Measurements from ENCODE around the gene SMURF1. TPM values are rescaled to one million over a fixed set of nuclear protein-coding genes. Genes with fewer than 3 reads are reported as not detected.

The SMURF1 gene
- total and polyA plus RNA-seq, 2 of the 8 experiments (the other 6 are each of a cell fraction or from before 2014, with no cell fraction given), result 9.6 to 24.5 TPM

DNA sequence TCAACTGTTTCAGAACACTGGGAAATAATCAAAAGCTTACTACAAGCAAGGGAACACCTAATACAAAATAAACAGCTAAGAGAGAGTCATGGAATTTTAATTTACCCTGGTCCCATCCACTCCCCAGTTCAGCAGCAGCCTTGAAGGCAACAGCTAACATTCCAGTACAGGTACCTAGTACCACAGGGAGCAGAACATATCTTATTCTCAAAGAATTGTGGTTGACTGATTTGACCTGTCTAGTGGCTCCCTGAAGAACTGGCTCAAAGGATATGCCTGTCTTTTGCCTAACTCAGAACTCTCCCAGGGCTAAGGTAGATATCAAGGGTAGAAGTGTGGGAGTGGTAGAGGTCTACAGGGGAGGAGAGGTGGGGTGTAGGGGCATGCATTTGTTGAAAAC lies 32.3 kb downstream of the SMURF1 start:
- H2BK20ac ChIP-seq (ENCODE audit: low read length), result no peak overlapping the region
- H3K36me3 ChIP-seq (ENCODE audit: control insufficient read depth in 2 of 4, insufficient read depth in 4 of 4, low read length in 3 of 4), result no peaks in the 10 kb centered on the region
- no peak overlapping the region for H3K9ac ChIP-seq (replicated peaks in 1 of 4; ENCODE audit: extremely low read depth in 1 of 4, low read depth in 3 of 4, low read length in 3 of 4)
- H3K23ac ChIP-seq (ENCODE audit: insufficient read length), result no peak overlapping the region
- TF ChIP-seq SAP30 (IDR thresholded peaks at IDR 0.05; ENCODE audit: insufficient read depth, insufficient replicate concordance, low read length) (no peak), TEAD4 (IDR thresholded peaks at IDR 0.05; ENCODE audit: low read depth, low read length) (no peak), CBX5 (IDR thresholded peaks at IDR 0.05; ENCODE audit: low read depth, low read length) (no peak), BCL11A (IDR thresholded peaks at IDR 0.05; ENCODE audit: low read depth in 2 of 2, low read length in 2 of 2) (no peak), TBP (IDR thresholded peaks at IDR 0.05; ENCODE audit: low read depth, low read length) (no peak)
- DNase-seq (ENCODE audit: low read depth in 1 of 2, low spot score in 2 of 2) (no peak), FAIRE-seq (no peak)
- no peaks in the 10 kb centered on the region for H3K27me3 ChIP-seq (replicated peaks in 1 of 4; ENCODE audit: control insufficient read depth in 3 of 4, extremely low read depth in 1 of 4, insufficient read depth in 3 of 4, low read length in 3 of 4)
- no peak overlapping the region for H3K18ac ChIP-seq (ENCODE audit: extremely low read depth, low read length)
- H3K27ac ChIP-seq (ENCODE audit: low read depth, low read length), result no peak overlapping the region
- no peak overlapping the region for H4K8ac ChIP-seq (ENCODE audit: extremely low read depth, insufficient read depth, low read length)
- ChIA-PET CTCF (ENCODE audit: partially characterized antibody) (interaction anchor here (1.3 to 1.6 kb wide), 3 partner anchors 10 to 75 kb away, joined by 3 to 7 read pairs (median 4); no protein-coding TSS in a partner anchor), POLR2A (ENCODE audit: partially characterized antibody) (interaction anchor here (0.9 kb wide), 1 partner anchor 10 kb away, joined by 3 read pairs; no protein-coding TSS in a partner anchor)
- no peak overlapping the region for H3K4me3 ChIP-seq (ENCODE audit: extremely low read depth in 1 of 4, insufficient read depth in 2 of 4, low read depth in 3 of 4, low read length in 4 of 4)
- no peak overlapping the region for H3K14ac ChIP-seq (ENCODE audit: insufficient read length)
- H3K79me1 ChIP-seq (ENCODE audit: low read depth, low read length), result peaks cover 9% of the 10 kb centered on the region; the same call in 1 of the 2 replicates
- H2BK15ac ChIP-seq (ENCODE audit: low read length), result no peak overlapping the region
- no peak overlapping the region for H3K56ac ChIP-seq (replicated peaks; ENCODE audit: insufficient read length, low read depth, low read length)
- no peak overlapping the region for H3K4ac ChIP-seq (replicated peaks; ENCODE audit: insufficient read length, low read depth, low read length)
- H4K91ac ChIP-seq (replicated peaks; ENCODE audit: insufficient read length, low read length), result no peak overlapping the region
- no peaks in the 10 kb centered on the region for H3K23me2 ChIP-seq (ENCODE audit: low read depth, low read length)
- no peaks in the 10 kb centered on the region for H3K9me3 ChIP-seq (ENCODE audit: insufficient read depth in 2 of 2, low read depth in 1 of 2, low read length in 1 of 2)
- H3K4me2 ChIP-seq (ENCODE audit: insufficient read depth in 1 of 2, low read depth in 2 of 2, low read length in 2 of 2), result no peak overlapping the region
- H2AFZ ChIP-seq (ENCODE audit: low read length), result no peak overlapping the region
- no peak overlapping the region for H2BK120ac ChIP-seq (replicated peaks; ENCODE audit: low read depth, low read length)
- peaks cover 2 to 15% of the 10 kb centered on the region in 2 experiments for H4K20me1 ChIP-seq (replicated peaks in 1 of 2; ENCODE audit: control insufficient read depth in 1 of 2, insufficient read depth in 2 of 2, low read length in 2 of 2)
- peaks cover 4 to 27% (median 10%) of the 10 kb centered on the region in 4 experiments; a peak in 6 of 7 replicates for H3K4me1 ChIP-seq (replicated peaks in 1 of 4; ENCODE audit: control insufficient read depth in 3 of 4, insufficient read depth in 4 of 4, low read length in 3 of 4)
- peaks cover 0 to 93% of the 10 kb centered on the region in 2 experiments; a peak in 3 of 4 replicates for H3K79me2 ChIP-seq (ENCODE audit: control insufficient read depth in 1 of 2, insufficient read depth in 2 of 2, low read length in 2 of 2)
- no peak overlapping the region for H4K5ac ChIP-seq (ENCODE audit: insufficient read length, low read depth, low read length)
- H2AK5ac ChIP-seq (ENCODE audit: low read depth, low read length), result no peak overlapping the region
- H2BK5ac ChIP-seq (ENCODE audit: low read depth, low read length), result no peak overlapping the region
- H2BK12ac ChIP-seq (ENCODE audit: low read depth, low read length), result no peak overlapping the region

Measured in H1 (cell line).